ENCODE results near the gene UGT1A3.

Gene UGT1A3

DNA sequence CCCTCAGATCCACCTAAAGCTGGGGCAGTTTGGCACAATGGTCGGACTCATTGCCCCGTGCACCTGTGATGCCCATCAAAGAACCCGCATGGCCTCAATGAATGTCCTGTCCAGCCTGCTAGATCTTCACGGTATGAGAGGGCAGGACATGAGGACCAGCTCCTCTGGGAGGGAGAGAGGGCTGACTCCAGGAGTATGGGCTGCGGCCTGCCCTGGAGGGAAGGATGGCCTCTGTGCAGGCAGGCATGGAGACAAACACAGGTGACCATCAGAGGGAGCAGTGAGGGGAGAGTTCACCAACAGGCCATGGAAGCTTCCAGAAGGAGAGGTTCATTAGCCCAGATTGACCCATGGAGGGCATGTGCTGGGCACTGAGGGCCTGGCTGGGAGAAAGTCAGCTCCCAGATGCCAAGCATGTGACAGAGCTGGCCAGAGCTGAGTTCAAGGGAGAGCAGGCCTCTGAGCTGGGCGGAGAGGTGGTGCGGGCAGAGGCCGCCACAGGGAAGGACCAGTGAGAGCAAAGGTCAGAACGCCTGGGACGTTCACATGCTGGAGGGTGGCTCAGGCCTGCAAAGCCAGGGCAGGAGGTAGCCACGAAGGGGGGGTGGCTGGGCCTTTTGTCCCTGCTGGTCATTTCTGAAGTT is 89.3 kb downstream of the UGT1A3 start:
- DNase-seq = no peak

GRCh38 chr2:233818639-233819621 is 90.1 kb downstream of the UGT1A3 start:
- no peak for DNase-seq

DNA sequence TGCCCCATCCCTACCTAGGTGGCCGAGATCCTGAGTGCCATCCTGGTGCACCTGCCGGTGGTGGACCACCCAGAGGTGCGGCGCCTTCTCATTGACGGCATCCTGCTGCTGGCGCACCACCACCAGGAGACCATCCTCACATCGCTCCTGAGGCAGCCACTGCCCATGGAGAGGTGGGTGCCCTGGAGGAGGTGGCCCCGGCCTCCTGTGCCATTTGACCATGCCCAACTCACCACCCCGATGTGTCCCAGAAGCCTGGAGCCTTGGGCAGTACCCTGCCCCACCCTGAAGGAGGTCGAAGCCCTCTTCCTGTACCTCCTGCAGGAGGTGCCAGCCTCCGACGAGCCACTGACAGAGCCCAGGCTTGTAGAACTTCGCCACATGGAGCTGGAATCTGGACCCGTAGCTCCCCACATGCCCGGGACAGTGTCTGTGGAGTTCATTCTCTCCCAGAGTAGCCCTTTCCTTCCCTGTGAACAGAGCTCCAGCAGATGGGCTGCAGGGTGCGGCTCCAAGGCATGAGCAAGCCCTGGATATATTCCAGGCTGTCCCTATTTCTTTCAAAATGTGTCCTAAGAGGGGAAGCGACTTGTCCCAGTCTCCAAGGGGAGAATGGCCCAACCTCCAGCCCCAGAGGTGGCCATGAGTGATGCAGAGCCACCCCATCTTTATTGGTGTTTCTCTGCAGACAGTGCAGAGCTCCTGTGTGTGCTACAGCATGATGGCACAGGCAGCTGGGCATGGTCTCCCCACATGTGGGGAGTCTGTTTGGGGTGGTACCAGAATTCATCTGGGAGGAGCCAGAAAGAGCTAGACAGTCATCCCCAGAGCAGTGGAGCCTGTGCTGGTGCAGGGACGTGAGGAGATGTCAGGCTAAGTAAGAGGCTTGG is 91.3 kb downstream of the UGT1A3 start:
- DNase-seq = no peak

GRCh38 chr2:233820774-233821105 is 91.9 kb downstream of the UGT1A3 start:
- no peak for DNase-seq

DNA sequence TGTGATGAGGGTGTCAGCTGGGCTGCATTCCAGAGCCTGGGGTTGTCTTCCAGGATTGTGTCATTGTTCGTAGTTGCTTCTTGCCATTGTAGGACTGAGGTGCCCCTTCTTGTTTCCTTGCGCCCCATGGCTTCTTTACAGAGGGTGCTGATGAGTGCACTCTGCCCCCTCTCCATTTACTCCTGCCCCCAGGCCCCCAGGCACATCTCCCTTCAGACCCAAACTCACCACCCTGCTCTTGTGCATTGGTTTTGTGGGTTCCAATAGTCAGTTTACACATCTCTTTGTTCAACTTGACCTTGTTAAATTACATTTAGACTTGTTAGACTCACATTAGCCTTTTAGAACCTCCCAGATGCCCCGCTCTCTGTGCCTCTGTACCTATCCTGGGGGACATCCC is 92.4 kb downstream of the UGT1A3 start:
- no peak for DNase-seq

GRCh38 chr2:233821709-233822100 is 92.9 kb downstream of the UGT1A3 start:
- no peak for DNase-seq

- DNase-seq = no peak
Observed at GRCh38 chr2:233822101-233822771, 93.4 kb downstream of the UGT1A3 start.
